Kidney tubule cell (primary cell): ENCODE results near the gene GDA.

Experiments used
- DNase-seq: peaks from one replicate; pipeline ENCODE4 v3.0.0-alpha.2; 2018; ENCODE audit warnings: low spot score

Gene GDA

GRCh38 chr9:72149231-72149975 is at the start of gene GDA:
Gene GDA, plus strand, starts transcription at chr9:72149440. Its CDS starts 120 bp downstream, at chr9:72149560.
- peak; percentile 55 for DNase-seq

DNA sequence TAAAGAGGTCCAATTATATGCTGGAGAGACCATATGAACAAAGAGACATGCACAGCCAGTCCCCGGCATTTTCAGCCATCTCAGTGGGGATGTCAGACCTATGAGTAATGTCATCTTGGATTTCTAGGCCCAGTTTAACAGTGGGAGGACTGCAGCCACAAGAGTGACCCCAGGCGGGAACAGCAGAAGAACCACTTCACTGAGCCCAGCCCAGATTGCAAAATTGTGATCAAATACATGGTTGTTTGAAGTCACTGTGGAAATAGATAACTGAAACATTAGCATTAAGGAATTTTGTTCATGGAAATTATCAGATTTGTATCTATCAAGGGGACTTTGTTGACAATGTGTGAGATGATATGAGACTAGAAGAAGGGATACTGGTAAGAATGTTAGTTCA is 46.7 kb upstream of the GDA start:
- DNase-seq, result no peak

DNA sequence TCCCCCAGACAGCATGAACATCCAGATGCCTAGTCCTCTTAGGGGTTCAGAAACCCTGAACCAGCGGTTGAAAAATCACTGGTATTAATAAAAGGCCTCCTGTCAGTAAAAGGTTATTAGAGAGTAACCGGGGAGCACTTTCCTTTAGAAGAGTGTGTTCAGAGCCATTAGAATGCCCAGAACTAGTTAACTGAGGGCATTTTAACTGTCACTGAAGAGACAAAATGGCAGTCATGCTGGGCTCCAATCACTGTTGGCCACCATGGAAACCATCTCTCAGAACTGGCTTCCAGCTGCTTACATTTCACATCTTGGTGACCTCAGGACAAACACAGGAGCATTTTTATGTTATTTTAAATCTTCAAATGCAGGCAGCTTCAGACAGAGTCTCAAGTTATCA is 36.2 kb upstream of the GDA start:
- no peak for DNase-seq

DNA sequence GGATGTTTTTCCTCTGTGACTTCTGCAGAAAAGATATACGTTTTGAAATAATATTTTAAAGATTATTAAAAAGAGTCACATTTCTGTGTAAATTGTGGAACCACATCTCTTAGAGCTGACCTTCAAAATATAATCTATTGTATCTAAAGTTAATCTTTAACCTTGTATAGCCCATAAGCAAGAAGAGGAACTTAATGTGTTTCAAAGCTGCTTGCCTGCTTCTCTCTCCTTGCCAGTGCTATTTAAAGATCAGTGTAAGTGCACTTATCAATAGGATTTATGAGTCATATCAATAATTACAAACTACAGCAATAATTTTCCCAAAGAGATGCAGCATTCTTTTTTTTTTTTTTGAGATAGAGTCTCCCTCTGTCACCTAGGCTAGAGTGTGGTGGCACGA is 29.4 kb upstream of the GDA start:
- DNase-seq, result no peak

DNA sequence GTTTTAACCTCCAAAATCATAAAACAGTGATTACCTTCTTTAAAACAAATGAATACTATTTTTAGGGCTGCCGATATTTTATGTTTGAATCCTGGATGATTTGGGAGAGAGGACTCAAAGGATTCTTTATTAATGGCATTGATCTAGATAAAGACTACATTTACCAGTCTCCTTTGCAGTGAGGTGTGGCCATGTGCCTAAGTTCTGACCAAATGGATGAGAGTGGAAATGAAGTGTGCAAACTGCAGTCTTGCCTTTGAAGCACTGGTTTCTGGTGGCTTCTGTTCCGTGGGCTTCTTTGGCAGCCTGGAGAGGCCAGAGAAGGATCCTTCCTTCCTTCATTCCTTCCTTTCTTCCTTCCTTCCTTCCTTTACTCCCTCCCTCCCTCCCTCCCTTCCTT is 24.3 kb upstream of the GDA start:
- no peak for DNase-seq

- no peak for DNase-seq
Observed at GRCh38 chr9:72127753-72128152, 21.5 kb upstream of the GDA start.

- DNase-seq, result no peak
Observed at GRCh38 chr9:72128526-72128925, 20.7 kb upstream of the GDA start.

DNA sequence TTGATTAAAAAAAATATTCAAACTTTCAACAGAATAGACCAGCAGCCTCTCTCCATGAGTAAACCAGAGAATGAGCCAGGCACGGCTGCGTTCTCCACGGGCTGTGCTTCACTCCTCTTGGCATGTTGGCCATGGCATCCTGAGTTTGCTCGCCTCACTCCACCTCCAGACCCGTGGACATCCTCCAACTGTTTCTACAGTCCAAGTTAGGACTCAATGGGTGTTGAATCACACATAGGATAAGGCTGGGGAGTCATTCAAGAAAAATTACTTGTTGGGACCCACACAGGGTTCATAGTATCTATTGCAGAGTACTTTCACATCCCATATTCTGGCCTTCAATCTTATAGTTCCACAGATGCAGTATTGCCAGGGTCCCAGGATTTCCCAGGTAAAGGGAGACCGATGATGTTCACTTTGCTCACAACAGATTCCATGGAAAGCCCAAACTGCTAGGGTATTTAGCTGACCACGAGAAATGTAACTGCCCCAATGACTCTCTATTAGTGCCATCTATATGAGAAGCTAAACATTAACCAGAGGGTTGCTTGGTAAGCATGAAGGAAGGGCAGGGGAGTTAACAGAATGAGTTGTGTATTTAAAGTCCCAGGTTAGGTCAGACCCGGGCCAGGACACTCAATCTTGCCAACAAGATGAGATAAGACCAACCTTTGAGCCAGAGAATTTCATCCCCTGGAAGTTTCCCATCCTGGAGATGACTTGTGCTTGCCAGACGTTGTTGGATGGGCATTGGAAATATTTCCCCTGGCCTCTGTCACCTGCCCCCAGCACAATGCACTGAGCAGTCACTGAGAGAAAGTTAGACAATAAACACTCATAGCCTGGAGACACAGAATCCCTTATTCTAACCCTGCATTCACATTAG is 19.7 kb upstream of the GDA start:
- peak; percentile 94 for DNase-seq

DNA sequence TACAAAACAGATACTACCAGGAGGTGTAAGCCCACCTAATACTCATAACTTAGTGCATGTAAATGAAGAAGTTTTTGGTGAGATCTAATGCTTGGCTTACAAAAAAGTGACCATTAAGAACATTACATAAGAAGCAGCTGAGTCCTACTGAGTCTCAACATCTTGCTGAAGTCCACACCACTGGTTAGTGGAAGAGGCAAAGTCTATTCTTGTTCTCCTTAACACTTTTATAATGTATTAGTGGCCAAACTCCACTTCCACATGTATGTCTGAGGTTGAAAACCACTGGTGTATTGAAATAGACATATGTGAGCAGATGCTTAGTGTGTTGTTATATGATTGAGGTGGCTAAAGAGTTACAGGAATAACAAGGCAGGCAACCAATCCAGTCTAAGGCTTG is 18.9 kb upstream of the GDA start:
- no peak for DNase-seq

DNA sequence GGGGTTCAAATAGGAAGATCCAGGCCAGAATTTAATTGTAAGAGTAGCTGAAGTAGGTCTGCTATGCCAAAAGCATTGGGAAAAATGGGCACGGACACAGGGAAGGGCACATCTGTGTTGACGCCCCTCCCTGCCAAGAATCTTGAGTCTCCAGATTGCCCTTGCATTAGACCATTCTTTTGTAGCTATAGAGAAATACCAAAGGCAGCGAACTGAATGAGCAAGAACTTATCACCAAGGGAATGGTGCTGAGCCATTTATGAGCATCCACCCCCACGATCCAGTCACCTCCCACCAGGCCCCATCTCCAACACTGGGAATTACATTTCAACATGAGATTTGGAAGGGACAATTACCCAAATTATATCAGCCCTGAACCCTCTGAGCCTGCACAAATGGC is 18.0 kb upstream of the GDA start:
- peak; percentile 40 for DNase-seq

- DNase-seq, result peak; percentile 86
Observed at GRCh38 chr9:72132052-72132451, 17.2 kb upstream of the GDA start.

DNA sequence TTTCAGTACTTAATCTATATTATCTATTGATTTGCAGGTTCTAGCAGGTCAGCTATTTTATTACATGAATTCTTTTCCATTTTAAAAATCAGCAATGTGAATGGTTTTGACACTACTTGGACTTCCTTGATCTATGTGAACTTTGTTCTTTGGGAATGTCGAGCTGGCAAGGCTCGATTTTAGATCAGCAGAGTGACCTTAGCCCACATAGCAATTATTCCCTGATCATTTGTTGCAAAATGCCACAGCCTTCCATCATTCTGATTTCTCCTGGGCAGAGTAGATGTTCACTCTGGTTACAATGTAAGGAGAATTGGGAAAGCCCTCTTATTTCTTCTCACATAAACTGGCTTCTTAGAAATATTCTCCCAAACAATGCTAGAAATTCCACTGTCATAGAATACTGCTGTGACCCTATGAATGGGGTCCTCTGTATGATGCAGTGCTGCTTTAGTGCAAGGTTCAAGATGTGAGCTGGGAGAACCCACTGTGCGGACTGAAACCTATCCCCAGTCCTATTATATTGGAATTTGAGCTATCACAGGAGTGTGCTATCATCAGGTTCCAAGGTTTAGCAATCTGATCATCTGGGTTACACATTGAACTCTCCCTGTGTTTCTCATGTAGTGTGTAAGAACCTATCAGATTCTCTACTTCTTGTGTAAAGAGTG is 15.7 kb upstream of the GDA start:
- DNase-seq, result no peak

DNA sequence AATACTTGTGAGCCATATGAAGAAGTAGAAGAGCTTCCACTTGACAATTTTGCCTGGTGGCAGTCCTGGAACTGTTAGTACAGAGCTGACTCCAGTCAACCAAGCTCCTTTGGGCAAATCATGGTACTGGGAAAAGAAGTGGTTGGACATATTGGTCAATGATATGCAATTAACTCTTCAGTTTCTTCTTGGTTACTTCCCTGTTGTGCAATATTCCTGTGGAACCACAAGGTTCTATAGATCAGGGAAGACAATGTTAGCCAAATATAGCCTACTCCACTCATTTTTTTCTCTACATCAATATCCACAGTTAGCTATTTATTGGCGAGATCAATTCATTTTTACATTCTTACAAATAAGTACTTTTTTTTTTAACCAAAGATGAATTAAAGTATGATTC is 14.4 kb upstream of the GDA start:
- no peak for DNase-seq

GRCh38 chr9:72137697-72138365 is 11.4 kb upstream of the GDA start:
- no peak for DNase-seq

GRCh38 chr9:72139226-72139625 is 10.0 kb upstream of the GDA start:
- peak; percentile 75 for DNase-seq

- DNase-seq, result peak; percentile 89
Observed at GRCh38 chr9:72140586-72140985, 8.7 kb upstream of the GDA start.

GRCh38 chr9:72141484-72141883 is 7.8 kb upstream of the GDA start:
- DNase-seq, result no peak

DNA sequence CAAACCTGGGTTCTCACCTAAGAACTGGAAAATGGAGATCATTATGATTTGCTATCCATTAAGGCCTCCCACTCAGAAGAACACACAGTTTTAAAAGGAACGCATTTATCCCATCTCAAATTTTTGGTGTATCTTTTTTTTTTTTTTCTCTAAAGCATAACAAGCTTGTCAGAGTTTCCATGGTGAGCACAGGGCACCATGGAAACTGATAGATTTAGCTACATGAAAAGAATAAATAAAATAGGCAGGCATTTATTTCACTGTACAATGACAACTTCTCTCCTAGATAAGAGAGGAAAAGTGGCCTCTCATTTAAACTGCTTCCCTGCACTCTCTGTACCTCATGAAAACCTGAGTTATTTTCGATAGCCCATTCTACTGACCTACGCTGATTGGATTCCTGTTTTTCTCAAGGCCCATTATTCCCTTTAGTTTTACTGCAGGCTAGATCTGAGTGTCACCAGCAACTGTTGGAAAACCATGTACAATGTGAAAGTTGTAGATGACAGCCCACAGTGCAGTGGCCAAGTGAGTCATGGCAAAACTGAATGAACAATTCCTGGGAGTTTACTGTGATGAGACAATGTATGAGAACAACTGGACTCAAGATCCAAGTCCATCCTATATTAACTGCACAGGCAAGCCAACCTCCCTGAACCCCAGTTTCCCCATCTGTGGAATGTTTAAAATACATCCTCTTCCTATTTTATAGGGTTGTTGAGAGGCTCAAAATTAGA is 4.3 kb upstream of the GDA start:
- DNase-seq, result peak; percentile 67

- DNase-seq, result no peak
Observed at GRCh38 chr9:72145733-72146505, 3.3 kb upstream of the GDA start.

- DNase-seq, result no peak
Observed at GRCh38 chr9:72147676-72148075, 1.6 kb upstream of the GDA start.

- DNase-seq, result no peak
Observed at GRCh38 chr9:72150127-72150526, 887 bp downstream of the GDA start.
